ENCODE results near the gene MAB21L2.
"Not testable (repeated sequence)": the region's sequence is repeated elsewhere in the genome, so short reads cannot be mapped to it uniquely, and the experiment has no call there.

MAB21L2 gene

DNA sequence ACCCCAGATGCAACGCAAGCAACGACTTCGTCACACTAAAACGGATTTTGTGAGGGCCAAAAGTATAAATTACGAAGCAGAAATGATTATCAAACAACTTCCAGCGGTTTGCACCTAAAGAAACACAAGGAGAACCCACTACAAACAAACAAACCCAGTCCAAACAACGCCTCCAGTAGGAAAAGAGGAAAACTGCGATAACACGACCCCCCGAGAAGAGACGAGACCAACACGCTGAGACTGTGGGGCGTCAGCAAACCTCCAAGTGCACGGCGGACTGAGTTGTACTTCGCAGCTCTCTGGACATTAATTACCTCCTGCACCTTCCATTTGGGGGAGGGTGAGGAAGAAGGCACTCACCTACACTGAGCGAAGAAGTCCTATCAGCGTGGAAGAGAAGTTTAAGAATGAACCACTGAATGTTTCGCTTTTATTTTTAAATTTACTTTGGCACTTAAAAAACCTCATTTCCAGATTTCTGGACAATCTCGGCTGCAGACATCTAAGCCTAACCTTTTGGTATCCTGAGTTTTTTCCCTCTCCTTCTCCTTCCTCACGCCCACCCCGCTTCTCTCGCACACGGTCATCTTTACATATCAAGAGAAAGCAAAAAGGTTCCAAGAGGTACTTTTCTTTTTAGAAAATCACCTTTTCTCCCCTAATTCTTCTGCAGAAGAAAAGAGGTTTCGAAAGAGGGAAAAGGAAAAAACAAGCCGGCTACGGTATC lies at the start of gene MAB21L2:
Gene MAB21L2 (plus strand): TSS at position 6 of the 727 bp plus-strand sequence. CDS start 879 bp downstream, outside the sequence.
- peak; percentile 8 for DNase-seq

- DNase-seq = no peak
These were observed 48.3 kb upstream of the MAB21L2 start for GRCh38 chr4:150533673-150534072.

DNA sequence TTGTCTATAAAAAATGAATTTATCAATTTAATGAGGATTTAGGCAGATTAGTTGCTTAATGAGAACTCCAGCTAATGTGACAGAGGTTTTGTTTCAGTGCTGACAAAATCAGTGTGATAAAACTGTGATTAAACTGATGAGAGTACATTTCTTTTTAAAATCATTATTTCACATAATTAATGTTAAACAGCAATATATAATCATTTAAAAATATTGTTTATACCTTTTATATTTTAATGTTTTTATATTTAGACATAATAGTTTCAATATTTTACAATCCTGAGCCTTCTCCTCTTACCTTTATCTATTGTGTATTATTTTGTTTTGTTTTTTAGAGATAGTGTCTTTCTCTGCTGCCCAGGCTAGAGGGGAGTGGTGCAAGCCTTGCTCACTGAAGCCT lies 47.1 kb upstream of the MAB21L2 start:
- DNase-seq = no peak

GRCh38 chr4:150537911-150538310 lies 44.0 kb upstream of the MAB21L2 start:
- not testable (repeated sequence) for DNase-seq

- DNase-seq = no peak
These were observed 41.4 kb upstream of the MAB21L2 start for GRCh38 chr4:150540536-150540935.

GRCh38 chr4:150540959-150541360 lies 41.0 kb upstream of the MAB21L2 start:
- DNase-seq = no peak

DNA sequence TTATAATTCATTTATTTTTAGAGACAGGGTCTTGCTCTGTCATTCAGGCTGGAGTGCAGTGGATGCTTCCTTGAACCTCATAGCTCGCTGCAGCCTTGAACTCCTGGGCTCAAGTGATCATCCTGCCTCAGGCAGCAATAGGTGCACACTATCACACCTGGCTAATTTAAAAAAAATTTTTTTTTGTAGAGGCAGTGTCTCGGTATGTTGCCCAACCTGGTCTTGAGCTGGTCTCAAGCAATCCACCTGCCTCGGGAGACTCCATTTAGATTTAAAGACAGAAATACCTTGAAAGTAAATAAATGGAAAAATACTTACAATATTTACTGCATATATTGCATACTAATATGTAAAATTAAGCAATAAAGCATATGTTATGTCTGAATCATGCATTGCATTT lies 40.3 kb upstream of the MAB21L2 start:
- DNase-seq = no peak

DNA sequence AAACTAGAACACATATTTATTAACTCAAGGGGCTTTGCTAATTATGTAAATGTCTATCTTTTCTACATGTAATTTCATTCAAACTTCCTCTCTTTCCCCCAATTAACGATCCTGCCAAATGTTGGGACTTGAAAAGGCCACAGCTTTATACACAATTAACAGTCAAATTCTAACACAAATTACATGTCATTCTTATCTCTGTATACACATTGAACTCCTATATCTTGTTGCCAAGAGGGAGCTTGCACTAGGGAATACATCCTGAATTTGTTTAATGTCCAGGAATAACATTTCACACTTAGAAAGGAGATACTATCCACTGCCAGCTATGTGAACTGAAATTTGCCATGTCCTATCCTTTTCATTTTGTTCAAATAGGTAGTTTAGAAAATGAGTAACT lies 38.9 kb upstream of the MAB21L2 start:
- no peak for DNase-seq

- no peak for DNase-seq
These were observed 35.7 kb upstream of the MAB21L2 start for GRCh38 chr4:150546286-150546685.

- DNase-seq = no peak
These were observed 34.7 kb upstream of the MAB21L2 start for GRCh38 chr4:150547154-150547838.

GRCh38 chr4:150557811-150558210 lies 24.1 kb upstream of the MAB21L2 start:
- not testable (repeated sequence) for DNase-seq

- peak; percentile 10 for DNase-seq
These were observed 20.7 kb upstream of the MAB21L2 start for GRCh38 chr4:150561143-150561737.

- DNase-seq = no peak
These were observed 19.7 kb upstream of the MAB21L2 start for GRCh38 chr4:150562250-150562649.

GRCh38 chr4:150562751-150563150 lies 19.2 kb upstream of the MAB21L2 start:
- no peak for DNase-seq

DNA sequence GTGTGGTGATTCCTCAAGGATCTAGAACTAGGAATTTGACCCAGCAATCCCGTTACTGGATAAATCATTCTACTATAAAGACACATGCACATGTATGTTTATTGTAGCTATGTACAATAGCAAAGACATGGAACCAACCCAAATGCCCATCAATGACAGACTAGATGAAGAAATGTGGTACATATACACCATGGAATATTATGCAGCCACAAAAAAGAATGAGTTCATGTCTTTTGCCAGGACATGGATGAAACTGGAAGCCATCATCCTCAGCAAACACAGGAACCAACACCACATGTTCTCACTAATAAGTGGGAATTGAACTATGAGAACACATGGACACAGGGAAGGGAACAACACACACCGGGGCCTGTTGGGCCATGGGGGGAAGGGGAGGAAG lies 17.0 kb upstream of the MAB21L2 start:
- not testable (repeated sequence) for DNase-seq

- DNase-seq = no peak
These were observed 14.9 kb upstream of the MAB21L2 start for GRCh38 chr4:150567070-150567469.

DNA sequence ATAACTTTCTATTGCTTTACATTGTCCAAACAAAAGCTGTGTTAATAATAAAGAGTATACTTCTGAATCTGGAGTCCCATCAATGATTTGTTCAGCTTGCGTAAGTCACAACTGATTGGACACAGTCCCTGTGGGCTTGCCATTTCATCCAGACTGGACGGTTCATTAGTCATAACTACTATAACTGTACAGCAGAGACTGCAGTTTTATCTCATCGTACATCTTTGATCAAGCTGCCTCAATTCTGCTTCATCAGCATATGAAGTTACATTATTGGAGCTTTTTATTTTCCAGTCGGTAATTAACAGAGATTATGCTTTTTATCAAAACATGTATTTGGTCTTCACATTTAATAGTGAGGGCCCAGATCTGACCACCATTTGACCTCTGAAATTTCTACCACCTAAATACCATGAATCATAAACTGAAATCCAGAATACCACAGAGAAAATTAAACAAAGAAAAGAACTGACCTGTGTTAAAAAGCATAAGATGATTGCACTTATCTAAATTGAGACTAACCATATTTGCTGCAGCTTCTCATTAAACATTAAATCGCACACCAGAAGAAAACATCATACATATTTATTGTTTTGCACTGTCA lies 12.5 kb upstream of the MAB21L2 start:
- DNase-seq = peak; percentile 65

DNA sequence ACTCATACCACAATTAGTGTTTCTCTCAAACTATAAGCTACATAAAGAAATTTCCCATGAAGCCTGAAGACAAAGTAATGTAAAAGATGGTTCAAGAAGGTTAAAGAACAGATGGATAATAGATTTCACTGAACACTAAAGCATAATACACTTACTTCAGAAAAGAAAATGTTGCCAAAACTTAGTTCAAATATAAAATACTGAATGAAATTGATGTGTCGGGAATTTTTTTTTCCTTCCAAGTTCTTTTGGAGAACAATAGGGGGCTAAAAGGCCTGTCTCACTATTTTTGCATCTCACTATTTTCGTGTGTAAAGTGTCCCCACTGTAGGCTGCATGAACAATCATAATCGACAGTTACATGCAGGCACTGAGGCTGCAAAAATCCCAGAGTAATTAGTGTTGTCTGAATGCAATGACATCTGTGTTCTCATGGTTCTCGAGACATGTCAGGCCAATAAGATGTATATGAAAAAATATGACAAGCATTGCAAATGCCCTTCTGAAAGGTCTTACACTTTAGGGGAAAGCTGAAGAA lies 11.9 kb upstream of the MAB21L2 start:
- no peak for DNase-seq

DNA sequence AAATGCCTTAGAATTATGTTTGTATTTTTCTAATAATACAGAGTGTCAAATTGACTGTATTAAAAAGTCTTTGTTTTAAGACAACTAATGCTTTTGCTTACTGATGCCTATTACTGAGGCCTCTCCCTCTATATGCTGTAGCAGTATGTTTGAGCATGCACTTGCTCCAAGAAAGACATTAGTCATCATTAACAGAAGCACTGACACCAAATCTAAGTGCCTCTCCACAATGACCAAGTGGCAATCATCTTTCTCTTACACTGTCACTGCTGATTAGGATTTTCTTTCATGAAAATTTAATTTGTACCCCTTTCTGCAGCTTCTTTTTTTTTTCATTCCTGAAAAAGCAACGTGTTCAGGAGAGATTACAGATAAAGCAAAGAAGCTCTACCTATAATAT lies 11.1 kb upstream of the MAB21L2 start:
- no peak for DNase-seq

DNA sequence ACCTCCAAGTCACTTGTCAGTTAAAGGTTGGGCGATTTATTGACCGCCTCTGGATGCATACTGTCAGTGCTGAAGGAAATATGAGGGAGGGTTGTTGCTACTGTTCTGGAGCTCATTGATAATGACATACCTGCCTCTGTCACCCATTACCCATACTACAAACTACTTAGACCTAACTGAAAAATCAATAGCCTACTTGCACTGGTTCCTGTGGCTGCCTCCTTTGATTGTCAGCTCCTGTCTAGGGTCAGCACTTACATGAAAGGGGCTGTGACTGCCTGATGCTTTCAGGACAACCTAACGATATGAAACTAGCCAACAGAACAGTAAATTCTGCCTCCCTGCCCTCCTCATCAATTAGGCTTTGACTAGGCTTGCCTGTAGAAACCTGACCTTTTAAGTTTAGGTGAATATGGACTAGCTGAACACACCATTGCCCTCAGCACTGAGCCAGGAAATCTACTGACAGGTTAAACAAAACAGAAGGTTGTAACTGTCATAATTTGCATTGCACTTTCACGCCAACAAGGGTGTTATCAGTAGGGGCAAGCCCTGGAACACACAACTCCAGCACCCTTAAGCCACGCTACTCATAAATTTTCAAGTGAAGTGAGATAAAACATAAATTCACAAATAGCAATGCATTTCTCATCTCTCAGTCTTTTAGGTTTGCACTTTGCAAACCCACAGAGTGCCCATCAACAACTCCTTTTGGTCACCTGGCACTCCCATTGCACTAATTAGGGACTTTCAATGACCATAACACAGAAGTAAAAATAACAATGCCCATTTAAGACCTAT lies 9.0 kb upstream of the MAB21L2 start:
- no peak for DNase-seq

DNA sequence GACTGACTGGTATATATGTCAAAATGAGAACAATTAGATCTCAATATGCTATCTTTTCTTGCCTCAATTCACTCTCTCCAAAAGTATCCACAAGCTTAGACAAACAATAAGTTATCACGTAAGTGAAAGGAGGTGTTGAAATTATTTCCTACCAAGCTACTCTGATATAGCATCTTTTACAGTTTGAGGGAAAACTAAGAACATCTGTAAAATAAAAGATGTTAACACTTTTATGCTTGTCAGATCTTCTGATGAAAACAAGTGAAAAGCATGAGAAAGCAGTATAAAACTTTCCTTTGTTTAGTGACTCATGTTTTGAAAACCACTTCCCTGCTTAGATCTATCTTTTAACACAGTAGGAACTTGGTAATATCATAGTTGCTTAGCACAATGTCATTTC lies 8.4 kb upstream of the MAB21L2 start:
- DNase-seq = peak; percentile 61

DNA sequence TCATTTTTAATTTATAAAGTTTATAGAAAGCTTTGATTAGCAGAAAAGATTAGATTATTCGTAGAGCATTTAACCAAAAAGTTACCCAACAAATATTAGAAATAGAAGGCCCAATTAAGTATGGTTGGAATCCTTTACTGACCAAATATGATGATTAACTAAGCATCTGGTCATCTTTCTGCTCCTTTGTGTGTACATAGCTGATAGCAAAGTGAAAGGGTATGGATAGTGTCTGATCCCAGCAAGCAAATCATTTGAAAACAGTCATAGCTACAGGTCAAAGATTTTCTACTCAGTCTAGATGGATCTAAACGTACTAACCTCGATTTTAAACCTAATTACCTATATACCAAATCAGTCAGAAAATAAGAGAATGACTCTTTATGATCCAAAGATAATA lies 7.3 kb upstream of the MAB21L2 start:
- DNase-seq = no peak

DNA sequence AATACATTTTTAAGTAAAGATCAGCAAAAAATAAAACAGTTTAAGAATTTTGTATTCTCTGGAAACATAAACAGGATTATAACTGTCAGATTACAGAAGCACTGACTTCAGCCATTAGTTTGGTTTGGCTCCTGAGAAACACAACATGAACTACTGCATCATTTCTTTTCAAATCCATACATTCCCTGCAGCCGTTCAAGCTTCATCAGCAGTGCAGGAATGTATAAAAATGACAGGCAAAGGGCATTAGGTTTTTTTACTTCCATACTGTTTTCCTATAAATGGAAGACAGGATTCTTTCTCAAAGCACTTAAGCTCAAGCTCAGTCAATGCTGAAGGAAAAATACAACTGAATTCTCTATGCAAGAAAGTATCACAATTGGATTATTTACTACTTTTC lies 4.2 kb upstream of the MAB21L2 start:
- DNase-seq = no peak
